Activated CD4-positive, alpha-beta T cell treated with anti-CD3 and anti-CD28 coated beads, Interleukin-2, amount 10 ng/mL, durations not matched to agents 7 days and 5 days (primary cell): ENCODE data around the gene AQP1. TPM values are rescaled to one million over a fixed set of nuclear protein-coding genes. Genes with fewer than 3 reads are reported as not detected.

Source experiments
- CTCF ChIA-PET: fragments of 350-600 bp; sonication (Branson Sonifier 250); formaldehyde crosslinking; loops from one replicate; lab custom pipeline; 2021; ENCODE audit warnings: antibody characterized with exemption; lab: Charles Lee
- POLR2A ChIA-PET: fragments of 350-600 bp; sonication (Branson Sonifier 250); formaldehyde crosslinking; loops from one replicate; lab custom pipeline; 2021; ENCODE audit warnings: antibody characterized with exemption; lab: Charles Lee
- DNase-seq: peaks from one replicate; pipeline ENCODE4 v3.0.0-alpha.2; 2020
- H3K27ac Mint-ChIP-seq: one replicate; pipeline ENCODE4 v1.8.0; 2021; ENCODE audit warnings: mild to moderate bottlenecking, moderate library complexity, mixed read lengths
- H3K27me3 Mint-ChIP-seq: one replicate; pipeline ENCODE4 v1.8.0; 2021; ENCODE audit warnings: mixed read lengths
- H3K36me3 Mint-ChIP-seq: one replicate; pipeline ENCODE4 v1.8.0; 2021; ENCODE audit warnings: low read depth, mixed read lengths
- H3K4me1 Mint-ChIP-seq: one replicate; pipeline ENCODE4 v1.8.0; 2021; ENCODE audit warnings: mixed read lengths
- H3K4me3 Mint-ChIP-seq: one replicate; pipeline ENCODE4 v1.8.0; 2021; ENCODE audit warnings: mild to moderate bottlenecking, moderate library complexity, mixed read lengths
- H3K9me3 Mint-ChIP-seq: one replicate; pipeline ENCODE4 v1.8.0; 2021; ENCODE audit warnings: mixed read lengths
- total RNA-seq, 2 experiments: library from RNA; stranded (reverse); gene quantifications; one replicate each; pipeline ENCODE4 v1.2.3, GENCODE V29; 2021

Gene AQP1
- total RNA-seq, 2 experiments from 2014 or later = 0.12 to 0.21 TPM

- Mint-ChIP-seq H3K9me3 (no peaks in the 10 kb centered on the region), H3K36me3 (no peaks in the 10 kb centered on the region), H3K27me3 (no peaks in the 10 kb centered on the region), H3K4me3 (no peak overlapping the region), H3K27ac (no peak overlapping the region), H3K4me1 (peaks cover 5% of the 10 kb centered on the region)
- DNase-seq = no peak
- POLR2A ChIA-PET = no interaction called here
- CTCF ChIA-PET = no interaction called here
These were observed 36.9 kb upstream of the AQP1 start for GRCh38 chr7:30874656-30875302.

- no peak for DNase-seq
- no peak overlapping the region for H3K4me3 Mint-ChIP-seq
- no peaks in the 10 kb centered on the region for H3K9me3 Mint-ChIP-seq
- ChIA-PET POLR2A (interaction anchor here (0.6 kb wide), 1 partner anchor 888 kb away, joined by 4 read pairs; no protein-coding TSS in a partner anchor), CTCF (interaction anchor here (0.9 to 1.2 kb wide), 2 partner anchors 33 to 107 kb away, joined by 4 to 5 read pairs; no protein-coding TSS in a partner anchor)
- H3K36me3 Mint-ChIP-seq = no peaks in the 10 kb centered on the region
- H3K27ac Mint-ChIP-seq = no peak overlapping the region
- no peaks in the 10 kb centered on the region for H3K27me3 Mint-ChIP-seq
- peaks cover 5% of the 10 kb centered on the region for H3K4me1 Mint-ChIP-seq
These were observed 34.5 kb upstream of the AQP1 start for GRCh38 chr7:30877015-30877769.

DNA sequence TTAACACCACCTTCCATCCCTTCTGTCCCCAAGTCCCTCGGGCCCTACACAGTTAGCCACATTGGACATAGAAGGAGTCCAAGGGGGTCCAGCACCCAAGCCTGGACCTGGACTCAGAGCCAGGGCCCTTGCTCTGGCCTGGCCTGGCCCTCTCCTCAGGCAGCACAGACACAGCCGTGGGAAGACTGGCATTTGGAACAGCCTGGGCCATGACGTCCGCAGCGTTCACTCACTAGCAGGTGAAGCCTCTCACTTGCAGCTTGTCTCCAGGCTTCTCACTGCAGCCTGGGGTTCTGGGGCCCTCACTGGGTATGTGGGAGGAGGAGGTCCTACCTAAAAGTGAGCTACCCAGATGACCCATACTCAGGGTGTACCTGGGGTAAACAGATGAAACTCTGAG is 33.7 kb upstream of the AQP1 start:
- no peak overlapping the region for H3K27ac Mint-ChIP-seq
- CTCF ChIA-PET = interaction anchor here (0.5 to 1.4 kb wide), 3 partner anchors 57 to 859 kb away, joined by 3 to 5 read pairs (median 3); no protein-coding TSS in a partner anchor
- H3K9me3 Mint-ChIP-seq = no peaks in the 10 kb centered on the region

GRCh38 chr7:30879139-30880124 is 32.2 kb upstream of the AQP1 start:
- H3K4me3 Mint-ChIP-seq = no peak overlapping the region
- H3K9me3 Mint-ChIP-seq = no peaks in the 10 kb centered on the region
- CTCF ChIA-PET = interaction anchor here (1.4 kb wide), 1 partner anchor 56 kb away, joined by 3 read pairs; no protein-coding TSS in a partner anchor
- no peak overlapping the region for H3K27ac Mint-ChIP-seq
- peaks cover 5% of the 10 kb centered on the region for H3K4me1 Mint-ChIP-seq
- H3K36me3 Mint-ChIP-seq = no peaks in the 10 kb centered on the region
- no peak for DNase-seq
- POLR2A ChIA-PET = no interaction called here
- H3K27me3 Mint-ChIP-seq = no peaks in the 10 kb centered on the region

More for the DNA sequence above, 33.7 kb upstream of the AQP1 start:
- H3K36me3 Mint-ChIP-seq = no peaks in the 10 kb centered on the region
- no peak overlapping the region for H3K4me3 Mint-ChIP-seq
- peaks cover 5% of the 10 kb centered on the region for H3K4me1 Mint-ChIP-seq
- no peaks in the 10 kb centered on the region for H3K27me3 Mint-ChIP-seq
- POLR2A ChIA-PET = no interaction called here
- no peak for DNase-seq

DNA sequence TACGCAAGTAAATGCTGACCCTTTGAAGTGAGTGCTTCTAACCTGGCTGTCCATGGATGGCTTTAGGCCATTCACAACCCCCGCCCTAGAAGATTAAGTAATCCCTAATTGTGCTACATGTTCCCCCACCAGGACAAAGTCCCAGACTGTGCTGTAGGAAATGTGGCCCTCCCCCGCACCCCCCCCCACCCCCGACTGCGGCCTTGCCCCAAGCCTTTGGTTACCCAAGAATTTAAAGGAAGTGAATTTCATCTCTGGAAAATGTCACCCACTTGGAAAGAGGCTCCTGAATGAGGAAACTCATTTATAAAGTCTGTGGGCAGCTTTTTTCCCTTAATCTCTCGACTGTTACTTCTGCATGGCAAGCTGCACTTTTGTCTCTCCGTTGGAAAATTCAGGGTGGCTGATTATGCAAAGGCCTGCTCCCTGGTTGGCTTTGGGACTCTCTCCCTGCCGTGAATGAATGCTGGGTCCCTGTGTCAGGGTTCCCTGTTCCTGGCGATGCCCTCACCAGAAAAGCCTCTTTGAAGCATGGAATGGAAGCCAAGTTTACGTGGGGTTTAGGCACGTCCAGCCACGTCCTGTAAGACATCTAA is 31.4 kb upstream of the AQP1 start:
- H3K27ac Mint-ChIP-seq = no peak overlapping the region
- no peaks in the 10 kb centered on the region for H3K36me3 Mint-ChIP-seq
- DNase-seq = no peak
- POLR2A ChIA-PET = no interaction called here
- H3K4me3 Mint-ChIP-seq = no peak overlapping the region
- CTCF ChIA-PET = no interaction called here
- H3K27me3 Mint-ChIP-seq = no peaks in the 10 kb centered on the region
- H3K9me3 Mint-ChIP-seq = no peaks in the 10 kb centered on the region
- H3K4me1 Mint-ChIP-seq = peaks cover 5% of the 10 kb centered on the region

DNA sequence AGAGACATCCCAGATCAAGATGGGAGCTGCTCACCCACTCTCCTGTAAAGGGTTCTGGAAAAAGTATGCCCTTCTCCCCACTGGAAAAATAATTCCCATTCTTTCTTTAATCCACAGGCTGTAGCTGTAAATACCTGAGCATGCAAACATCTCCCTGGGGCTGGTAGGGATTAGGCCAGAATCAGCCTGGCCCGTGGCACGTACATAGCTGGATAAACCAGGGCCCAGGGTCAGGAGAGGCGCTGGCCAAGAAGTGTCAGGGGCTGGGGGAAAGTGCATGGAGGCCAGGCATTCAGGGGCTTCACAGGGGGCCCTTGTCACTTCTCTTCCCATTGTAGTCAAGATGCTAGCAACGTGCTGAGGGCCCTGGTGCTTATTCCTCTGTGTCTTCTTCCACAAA is 30.7 kb upstream of the AQP1 start:
- Mint-ChIP-seq H3K4me1 (peaks cover 3% of the 10 kb centered on the region), H3K9me3 (no peaks in the 10 kb centered on the region), H3K27ac (no peak overlapping the region), H3K4me3 (no peak overlapping the region), H3K27me3 (no peaks in the 10 kb centered on the region), H3K36me3 (no peaks in the 10 kb centered on the region)
- CTCF ChIA-PET = no interaction called here
- POLR2A ChIA-PET = no interaction called here
- DNase-seq = no peak

DNA sequence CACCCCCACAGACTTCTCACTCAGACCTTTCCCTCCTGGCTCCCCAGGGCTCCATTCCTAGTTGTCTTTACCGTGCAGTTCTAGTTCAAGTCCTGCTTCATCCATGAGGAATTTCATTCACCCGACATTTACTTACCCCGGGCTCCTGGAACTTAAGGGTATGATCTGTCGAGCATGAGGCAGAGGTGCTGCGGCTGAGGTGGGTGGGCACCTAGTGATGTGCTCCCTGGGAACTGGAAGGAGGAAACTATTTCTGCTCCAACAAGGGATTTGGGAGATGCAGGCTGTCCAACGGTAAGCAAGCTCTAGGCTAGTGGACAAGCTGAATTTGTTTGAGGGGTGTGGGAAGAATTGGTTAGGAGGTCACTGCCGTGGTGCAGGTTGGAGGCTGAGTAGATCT is 30.2 kb upstream of the AQP1 start:
- Mint-ChIP-seq H3K4me3 (no peak overlapping the region), H3K36me3 (no peaks in the 10 kb centered on the region), H3K27ac (no peak overlapping the region), H3K27me3 (no peaks in the 10 kb centered on the region), H3K4me1 (no peaks in the 10 kb centered on the region), H3K9me3 (no peaks in the 10 kb centered on the region)
- DNase-seq = no peak
- CTCF ChIA-PET = no interaction called here
- POLR2A ChIA-PET = no interaction called here

- no peak for DNase-seq
- Mint-ChIP-seq H3K9me3 (no peaks in the 10 kb centered on the region), H3K27ac (no peak overlapping the region), H3K36me3 (no peaks in the 10 kb centered on the region), H3K4me1 (no peaks in the 10 kb centered on the region), H3K4me3 (no peak overlapping the region), H3K27me3 (no peaks in the 10 kb centered on the region)
- ChIA-PET POLR2A (no interaction called here), CTCF (no interaction called here)
These were observed 26.8 kb upstream of the AQP1 start for GRCh38 chr7:30884881-30885280.

DNA sequence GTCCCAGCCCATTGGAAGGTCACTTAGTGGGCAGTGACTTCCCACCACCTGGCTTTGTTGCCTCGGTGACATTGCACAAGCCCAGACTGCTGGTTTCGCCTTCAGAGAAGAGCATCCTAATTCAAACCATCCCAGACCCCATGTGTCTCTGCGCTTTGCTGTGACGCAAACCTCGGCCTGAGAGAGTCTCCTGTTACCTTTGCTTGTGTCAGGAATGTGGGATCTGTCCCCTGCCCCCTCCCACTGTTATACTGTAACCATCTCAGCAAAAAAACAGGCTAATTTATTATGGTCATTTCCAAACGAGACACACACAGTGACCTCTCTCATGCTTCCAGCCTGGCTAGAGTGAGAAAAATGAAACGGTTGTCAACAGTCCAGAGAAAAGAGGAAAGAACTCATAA is 25.0 kb upstream of the AQP1 start:
- ChIA-PET POLR2A (no interaction called here), CTCF (no interaction called here)
- no peaks in the 10 kb centered on the region for H3K9me3 Mint-ChIP-seq

DNA sequence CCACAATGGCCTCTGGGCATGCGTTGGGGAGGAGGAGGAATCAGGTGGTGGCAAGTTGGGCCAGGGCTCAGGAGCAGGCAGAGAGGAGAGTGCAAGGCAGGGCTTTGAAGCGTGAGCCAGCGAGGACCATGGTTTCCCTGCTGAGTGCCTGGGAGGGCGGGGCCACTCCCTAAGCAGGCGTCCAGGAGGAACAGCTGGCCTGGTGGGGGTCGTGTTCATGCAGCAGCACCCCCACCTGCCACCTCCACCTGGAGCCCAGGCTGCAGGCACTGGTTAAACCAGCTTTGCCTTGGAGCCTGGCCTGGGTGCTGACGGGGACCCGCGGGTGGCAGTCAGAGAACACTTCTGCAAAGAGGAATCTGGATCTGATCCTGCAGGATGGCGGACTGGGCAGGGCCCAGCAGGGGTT is 24.2 kb upstream of the AQP1 start:
- no peaks in the 10 kb centered on the region for H3K27me3 Mint-ChIP-seq
- ChIA-PET CTCF (interaction anchor here (0.8 kb wide), 1 partner anchor 15 kb away, joined by 4 read pairs; no protein-coding TSS in a partner anchor), POLR2A (no interaction called here)
- no peak overlapping the region for H3K4me3 Mint-ChIP-seq
- H3K36me3 Mint-ChIP-seq = no peaks in the 10 kb centered on the region
- no peaks in the 10 kb centered on the region for H3K4me1 Mint-ChIP-seq
- no peak overlapping the region for H3K27ac Mint-ChIP-seq
- no peaks in the 10 kb centered on the region for H3K9me3 Mint-ChIP-seq
- no peak for DNase-seq

More for the DNA sequence above, 25.0 kb upstream of the AQP1 start:
- H3K4me3 Mint-ChIP-seq = no peak overlapping the region
- no peaks in the 10 kb centered on the region for H3K36me3 Mint-ChIP-seq
- no peaks in the 10 kb centered on the region for H3K27me3 Mint-ChIP-seq
- DNase-seq = no peak
- H3K27ac Mint-ChIP-seq = no peak overlapping the region
- no peaks in the 10 kb centered on the region for H3K4me1 Mint-ChIP-seq

- CTCF ChIA-PET = no interaction called here
- no peaks in the 10 kb centered on the region for H3K4me1 Mint-ChIP-seq
- H3K36me3 Mint-ChIP-seq = no peaks in the 10 kb centered on the region
- no peak for DNase-seq
- no peak overlapping the region for H3K4me3 Mint-ChIP-seq
- H3K27ac Mint-ChIP-seq = no peak overlapping the region
- no peaks in the 10 kb centered on the region for H3K9me3 Mint-ChIP-seq
- POLR2A ChIA-PET = no interaction called here
- no peaks in the 10 kb centered on the region for H3K27me3 Mint-ChIP-seq
These were observed 22.9 kb upstream of the AQP1 start for GRCh38 chr7:30888747-30889146.

- H3K4me1 Mint-ChIP-seq = no peaks in the 10 kb centered on the region
- CTCF ChIA-PET = no interaction called here
- no peaks in the 10 kb centered on the region for H3K27me3 Mint-ChIP-seq
- no peak overlapping the region for H3K27ac Mint-ChIP-seq
- H3K36me3 Mint-ChIP-seq = no peaks in the 10 kb centered on the region
- no peaks in the 10 kb centered on the region for H3K9me3 Mint-ChIP-seq
- no peak overlapping the region for H3K4me3 Mint-ChIP-seq
- POLR2A ChIA-PET = no interaction called here
- no peak for DNase-seq
These were observed 21.4 kb upstream of the AQP1 start for GRCh38 chr7:30890226-30890625.
